Right lobe of liver (tissue), 6 donors: ENCODE measurements around the gene DVL1. TPM values are rescaled to one million over a fixed set of nuclear protein-coding genes. Genes with fewer than 3 reads are reported as not detected.

Experiments used
- ATAC-seq, 4 donors: fragments of 200-7000 bp; cut with Tn5 transposase; one replicate each; pipeline ENCODE4 v1.9.1; 2020; ENCODE audit warnings: mild to moderate bottlenecking in 4 of 4, moderate library complexity in 4 of 4
- DNase-seq, 3 donors: peaks; one replicate each; pipeline ENCODE4 v3.0.0-alpha.2; 2020
- H3K27ac ChIP-seq, 3 donors: fragments of 200-600 bp; one replicate each; pipeline ENCODE4 v1.8.0; 2022
- H3K27me3 ChIP-seq, 2 donors: fragments of 200-600 bp; one replicate each; pipeline ENCODE4 v1.8.0; 2022
- H3K36me3 ChIP-seq, 4 donors: fragments of 200-600 bp; sonication (generic) in 1 of 4; one replicate each; pipeline versions ENCODE4 v1.5.1 to v1.8.0; 2017 to 2022; ENCODE audit warnings: control low read depth in 1 of 4
- H3K4me1 ChIP-seq, 4 donors: fragments of 200-600 bp; sonication (generic) in 1 of 4; one replicate each; pipeline versions ENCODE4 v1.5.1 to v1.8.0; 2017 to 2022; ENCODE audit warnings: control low read depth in 1 of 4
- H3K4me3 ChIP-seq, 3 donors: fragments of 200-600 bp; one replicate each; pipeline ENCODE4 v1.8.0; 2022
- H3K9me3 ChIP-seq, 4 donors: fragments of 200-600 bp; sonication (generic) in 1 of 4; one replicate each; pipeline versions ENCODE4 v1.5.1 to v1.8.0; 2017 to 2022; ENCODE audit warnings: control low read depth in 1 of 4
- POLR2A ChIP-seq: fragments of 450-650 bp; IDR thresholded peaks from one replicate; pipeline ENCODE4 v1.6.1; 2017; ENCODE audit warnings: antibody characterized with exemption, mild to moderate bottlenecking
- WGBS: methylation state at CpG from one replicate; pipeline ENCODE4 v1.1.6; 2018; ENCODE audit warnings: low coverage, low lambda C conversion rate; ENCODE audit not compliant: insufficient coverage; ENCODE audit errors: missing lambda C conversion rate; 5-methylcytosine and 5-hydroxymethylcytosine counted together
- intact Hi-C, 2 donors: fragments of 100-400 bp; cut with DNase I; formaldehyde crosslinking; loops; one replicate each; pipeline versions ENCODE4 v1.11.2 to v1.14.1; 2022
- total RNA-seq, 6 experiments: library from RNA; depleted of rRNA in 2 of 6; stranded (reverse); fragments of >200 nt in 2 of 6; fragmentation: NEBNext Ultra II Directional in 3 of 6; extraction: Animal tissue kit (Norgen Biotek cat#: 25700) in 3 of 6; gene quantifications; one replicate each; pipeline versions ENCODE4 v1.1.0 to v1.2.4, GENCODE V29; 2016 to 2023
- TF ChIP-seq, protein P1 (sequence below), 4 donors: fragments of 200-600 bp in 3 of 4; fragments of 450-650 bp in 1 of 4; IDR thresholded peaks; one replicate each; pipeline versions ENCODE4 v1.5.1 to v1.8.0; 2016 to 2022; ENCODE audit warnings: antibody characterized with exemption in 4 of 4, mild to moderate bottlenecking in 2 of 4
- donor health status: DM: no; HTN: yes; CAD: no.
- donor health status: DM: no; HTN: no; CAD: no.
- donor health status: DM: no; HTN: no; CAD: no.
- donor health status: DM: no; HTN: yes; CAD: no.
- donor health status: DM: no; HTN: yes; CAD: no.

Gene DVL1
- total RNA-seq, 6 experiments from 2014 or later: 32.7 to 54.6 (median 41.2) TPM

DNA sequence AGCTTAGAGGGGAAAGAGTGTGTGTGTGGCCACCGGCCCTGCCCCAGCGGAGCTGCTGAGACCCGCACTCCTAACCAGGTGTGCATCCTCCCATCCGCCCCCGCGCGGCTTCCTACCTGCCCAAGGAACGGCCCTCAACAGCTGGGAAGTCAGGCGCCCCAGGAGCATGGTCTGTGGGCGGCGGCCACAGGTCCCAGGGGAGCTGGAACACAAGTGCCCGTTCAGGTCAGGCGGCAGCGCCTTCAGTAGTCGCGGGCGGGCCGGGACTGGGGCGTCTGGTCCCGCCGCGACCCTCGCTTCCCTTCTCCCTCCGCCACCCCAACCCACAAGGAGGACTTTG lies 25.3 kb upstream of the DVL1 start:
- DNase-seq (peak in 2 of 3 donors; percentile 56 to 62), ATAC-seq (no peak)
- H3K27ac ChIP-seq: peak overlapping the region; percentile 72 to 92 (median 91)
- intact Hi-C loops: no loop called here
- H3K9me3 ChIP-seq: no peaks in the 10 kb centered on the region
- H3K27me3 ChIP-seq: no peaks in the 10 kb centered on the region
- TF ChIP-seq POLR2A: no peak
- TF ChIP-seq, protein P1, sequence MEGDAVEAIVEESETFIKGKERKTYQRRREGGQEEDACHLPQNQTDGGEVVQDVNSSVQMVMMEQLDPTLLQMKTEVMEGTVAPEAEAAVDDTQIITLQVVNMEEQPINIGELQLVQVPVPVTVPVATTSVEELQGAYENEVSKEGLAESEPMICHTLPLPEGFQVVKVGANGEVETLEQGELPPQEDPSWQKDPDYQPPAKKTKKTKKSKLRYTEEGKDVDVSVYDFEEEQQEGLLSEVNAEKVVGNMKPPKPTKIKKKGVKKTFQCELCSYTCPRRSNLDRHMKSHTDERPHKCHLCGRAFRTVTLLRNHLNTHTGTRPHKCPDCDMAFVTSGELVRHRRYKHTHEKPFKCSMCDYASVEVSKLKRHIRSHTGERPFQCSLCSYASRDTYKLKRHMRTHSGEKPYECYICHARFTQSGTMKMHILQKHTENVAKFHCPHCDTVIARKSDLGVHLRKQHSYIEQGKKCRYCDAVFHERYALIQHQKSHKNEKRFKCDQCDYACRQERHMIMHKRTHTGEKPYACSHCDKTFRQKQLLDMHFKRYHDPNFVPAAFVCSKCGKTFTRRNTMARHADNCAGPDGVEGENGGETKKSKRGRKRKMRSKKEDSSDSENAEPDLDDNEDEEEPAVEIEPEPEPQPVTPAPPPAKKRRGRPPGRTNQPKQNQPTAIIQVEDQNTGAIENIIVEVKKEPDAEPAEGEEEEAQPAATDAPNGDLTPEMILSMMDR (IDR thresholded peaks at IDR 0.05): no peak
- peaks cover 0 to 26% (median 9%) of the 10 kb centered on the region in 4 donors for H3K4me1 ChIP-seq
- peak overlapping the region; percentile 76 to 100 (median 93) for H3K4me3 ChIP-seq
- peaks cover 0 to 6% (median 0%) of the 10 kb centered on the region in 4 donors for H3K36me3 ChIP-seq
- WGBS: 0% methylated on average over 6 of the region's 24 CpGs

DNA sequence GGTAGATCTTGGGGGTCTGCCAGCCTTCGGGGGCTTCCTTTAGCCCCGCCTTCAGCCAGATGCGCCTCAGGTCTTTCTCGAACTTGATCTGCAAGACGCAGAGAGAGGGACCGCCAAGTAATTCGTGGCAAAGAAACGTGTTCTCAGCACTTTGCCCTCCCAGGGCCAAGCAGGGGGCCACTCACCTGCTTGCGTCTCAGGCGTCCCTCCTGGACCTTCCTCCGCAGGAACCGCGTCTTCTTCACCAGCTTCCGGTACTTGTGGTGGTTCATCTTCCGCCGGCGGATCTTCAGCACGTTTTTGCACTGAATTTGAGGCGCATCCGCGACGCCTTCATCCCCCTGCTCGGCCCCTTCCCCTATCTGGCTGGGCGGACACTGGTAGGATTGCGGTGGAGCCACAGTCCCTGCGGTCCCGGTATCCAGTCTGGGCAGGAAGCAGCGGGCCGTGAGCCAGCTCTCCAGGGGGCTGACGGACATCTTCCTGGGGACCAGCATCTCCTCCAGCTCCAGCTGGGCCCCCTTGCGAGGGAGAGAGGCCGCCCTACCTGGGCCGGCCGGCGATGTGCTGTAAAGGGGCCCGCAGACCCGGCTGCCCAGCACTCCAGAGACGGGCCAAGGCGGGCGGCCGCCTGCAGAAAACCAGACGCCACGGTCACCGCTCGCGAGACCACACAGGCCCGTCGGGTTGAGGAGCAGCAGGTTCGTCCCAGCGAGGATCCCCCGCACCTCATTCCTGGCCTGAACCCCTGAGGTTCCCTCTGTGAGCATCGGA lies 24.8 kb upstream of the DVL1 start:
- peaks cover 0 to 26% (median 9%) of the 10 kb centered on the region in 4 donors for H3K4me1 ChIP-seq
- H3K4me3 ChIP-seq: peak overlapping the region; percentile 76 to 100 (median 93)
- H3K27ac ChIP-seq: peak overlapping the region in 2 of 3 donors; percentile 91 to 92
- peak; percentile 31 to 62 (median 52) for DNase-seq
- peaks cover 0 to 6% (median 0%) of the 10 kb centered on the region in 4 donors for H3K36me3 ChIP-seq
- intact Hi-C loops: no loop called here
- WGBS: 85% methylated on average over 14 of the region's 52 CpGs
- no peaks in the 10 kb centered on the region for H3K9me3 ChIP-seq
- TF ChIP-seq, protein P1 (IDR thresholded peaks at IDR 0.05): no peak
- no peak for TF ChIP-seq POLR2A
- no peak for ATAC-seq
- no peaks in the 10 kb centered on the region for H3K27me3 ChIP-seq

DNA sequence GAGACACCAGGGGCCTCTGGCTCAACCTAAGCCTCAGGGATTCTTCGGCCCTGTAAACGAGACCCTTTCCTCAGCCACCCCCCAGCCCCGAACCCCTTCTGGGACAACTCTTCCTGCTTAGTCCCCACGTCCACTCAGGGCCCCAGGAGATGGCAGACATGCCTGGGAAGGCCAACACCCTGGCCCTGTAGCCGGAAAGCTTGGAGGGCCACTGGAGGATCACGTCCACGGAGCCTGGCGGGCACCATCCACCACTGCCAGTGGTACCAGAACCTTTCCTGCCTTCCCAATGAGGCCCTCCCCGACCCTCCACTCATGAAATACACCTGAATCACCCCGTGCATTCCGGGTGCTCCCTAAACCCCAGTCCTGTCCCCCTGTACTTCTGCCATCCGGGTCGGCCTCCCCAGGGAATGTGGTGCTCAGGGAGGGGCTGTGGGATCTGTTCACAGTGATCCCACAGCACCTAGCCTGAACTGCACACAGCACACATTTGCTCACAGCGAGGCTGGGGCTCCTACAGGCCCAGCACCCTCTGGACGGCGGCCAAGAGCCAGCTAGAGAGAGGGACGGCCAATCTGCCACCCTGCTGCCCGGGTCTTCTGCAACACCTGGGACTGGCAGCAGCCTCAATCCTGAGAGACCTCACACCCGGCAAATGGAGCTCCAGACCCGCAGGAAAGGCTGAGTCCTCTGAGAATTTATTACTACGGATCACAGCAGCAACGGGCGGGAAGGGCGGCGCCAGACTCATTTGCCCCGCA lies 24.0 kb upstream of the DVL1 start:
- Histone ChIP-seq H3K9me3 (no peaks in the 10 kb centered on the region), H3K4me1 (peaks cover 0 to 26% (median 9%) of the 10 kb centered on the region in 4 donors), H3K36me3 (peaks cover 0 to 6% (median 0%) of the 10 kb centered on the region in 4 donors), H3K4me3 (no peak overlapping the region), H3K27me3 (no peaks in the 10 kb centered on the region), H3K27ac (no peak overlapping the region)
- no peak for ATAC-seq
- intact Hi-C loops: no loop called here
- TF ChIP-seq, protein P1 (IDR thresholded peaks at IDR 0.05): no peak
- no peak for TF ChIP-seq POLR2A
- peak in 1 of 3 donors; percentile 31 for DNase-seq
- 54% methylated on average over 4 of the region's 26 CpGs for WGBS

DNA sequence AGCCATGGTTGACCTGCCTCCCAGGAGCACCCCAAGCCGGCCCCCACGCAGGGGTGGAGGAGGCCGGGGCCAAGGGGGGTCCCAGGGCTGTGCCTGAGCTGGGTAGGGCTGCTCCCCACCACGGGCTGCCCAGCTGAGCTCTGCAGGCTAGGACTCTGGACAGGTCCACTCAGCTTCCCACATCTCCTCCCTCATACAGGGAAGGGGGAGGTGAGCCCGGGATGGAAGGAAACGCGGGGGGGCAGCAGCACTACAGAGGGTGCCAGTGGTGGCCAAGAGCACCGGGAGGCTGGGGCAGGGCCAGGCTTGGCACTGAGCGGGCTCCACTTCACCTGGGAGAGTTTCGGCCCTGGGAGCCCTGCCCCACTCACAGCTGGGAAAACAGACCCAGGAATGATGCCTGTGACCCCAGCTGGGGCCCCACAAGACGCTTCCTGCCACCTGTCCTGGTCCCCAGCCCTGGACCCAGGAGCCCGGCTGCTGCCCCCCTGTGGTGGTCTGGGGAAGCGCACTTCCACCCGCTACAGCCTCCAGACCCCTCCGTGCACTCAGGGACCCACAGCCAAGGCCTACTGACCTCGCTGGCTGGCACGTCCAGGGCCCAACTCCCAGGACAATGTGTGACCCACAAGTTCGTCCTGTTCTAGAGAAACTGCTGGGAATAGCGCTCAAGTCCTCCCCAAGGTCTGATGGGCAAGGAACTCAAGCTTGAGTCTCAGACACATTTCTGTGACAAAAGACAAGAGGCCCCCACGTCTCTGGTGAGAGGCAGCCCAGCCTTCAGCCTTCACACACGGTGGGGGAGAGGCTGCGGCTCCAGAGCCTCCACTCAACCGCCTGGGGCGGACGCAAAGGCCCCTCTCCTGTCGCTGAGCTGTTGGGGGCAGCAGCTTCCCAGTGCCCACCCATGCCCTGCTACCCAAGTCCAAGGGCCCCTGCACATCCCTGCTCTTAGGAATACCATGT lies 22.8 kb upstream of the DVL1 start:
- Histone ChIP-seq H3K4me3 (no peak overlapping the region), H3K4me1 (peaks cover 0 to 26% (median 9%) of the 10 kb centered on the region in 4 donors), H3K9me3 (no peaks in the 10 kb centered on the region), H3K27ac (no peak overlapping the region), H3K36me3 (peaks cover 0 to 6% (median 0%) of the 10 kb centered on the region in 4 donors), H3K27me3 (no peaks in the 10 kb centered on the region)
- 5% methylated on average over 4 of the region's 26 CpGs for WGBS
- intact Hi-C loops: no loop called here
- TF ChIP-seq POLR2A: no peak
- TF ChIP-seq, protein P1 (IDR thresholded peaks at IDR 0.05): peak; percentile 76 to 97 (median 96)
- ATAC-seq (peak; percentile 39 to 51 (median 43)), DNase-seq (peak; percentile 69 to 79 (median 72))
